H1 (cell line): ENCODE data around the gene ABHD18. TPM values are rescaled to one million over a fixed set of nuclear protein-coding genes. Genes with fewer than 3 reads are reported as not detected.

ENCODE experiments used
- CTCF ChIA-PET: fragments of 300-600 bp; sonication (Branson Sonifier 250); formaldehyde crosslinking; loops from one replicate; lab custom pipeline; 2021; ENCODE audit not compliant: partially characterized antibody; lab: Charles Lee
- POLR2A ChIA-PET: fragments of 300-600 bp; sonication (Branson Sonifier 250); formaldehyde crosslinking; loops from one replicate; lab custom pipeline; 2021; ENCODE audit warnings: inconsistent platforms; ENCODE audit not compliant: partially characterized antibody; lab: Charles Lee
- DNase-seq, 2 experiments: peaks; one replicate each; pipeline versions ENCODE4 v3.0.0 to v3.0.0-alpha.2; 2010 to 2022; ENCODE audit warnings: low spot score in 2 of 2, low read depth in 1 of 2, mixed read lengths in 1 of 2
- FAIRE-seq: peaks from 2 replicates; lab custom pipeline; 2011; peaks lifted over from hg19 to GRCh38; lab: Jason Lieb, UNC
- H2AFZ ChIP-seq: 2 replicates; pipeline ENCODE4 v1.8.1; 2012; ENCODE audit warnings: low read length, inconsistent platforms
- H2AK5ac ChIP-seq: 2 replicates; pipeline ENCODE4 v1.6.1; 2013; ENCODE audit warnings: low read depth, low read length
- H2BK120ac ChIP-seq: replicated peaks from 2 replicates; pipeline ENCODE3; 2013; ENCODE audit warnings: low read depth, low read length, inconsistent platforms
- H2BK12ac ChIP-seq: 2 replicates; pipeline ENCODE4 v1.6.1; 2013; ENCODE audit warnings: low read depth, low read length
- H2BK15ac ChIP-seq: 2 replicates; pipeline ENCODE4 v1.6.1; 2013; ENCODE audit warnings: low read length
- H2BK20ac ChIP-seq: 2 replicates; pipeline ENCODE4 v1.6.1; 2013; ENCODE audit warnings: low read length
- H2BK5ac ChIP-seq: 2 replicates; pipeline ENCODE4 v1.6.1; 2013; ENCODE audit warnings: low read depth, low read length
- H3K14ac ChIP-seq: 2 replicates; pipeline ENCODE4 v1.6.1; 2013; ENCODE audit warnings: inconsistent platforms; ENCODE audit not compliant: insufficient read length
- H3K18ac ChIP-seq: 2 replicates; pipeline ENCODE4 v1.6.1; 2013; ENCODE audit warnings: low read length; ENCODE audit errors: extremely low read depth
- H3K23ac ChIP-seq: 2 replicates; pipeline ENCODE4 v1.6.1; 2013; ENCODE audit warnings: inconsistent platforms; ENCODE audit not compliant: insufficient read length
- H3K23me2 ChIP-seq: 2 replicates; pipeline ENCODE4 v1.6.1; 2013; ENCODE audit warnings: low read depth, low read length
- H3K27ac ChIP-seq: 2 replicates; pipeline ENCODE4 v1.6.1; 2011; ENCODE audit warnings: low read depth, low read length, inconsistent platforms
- H3K27me3 ChIP-seq, 4 experiments: replicated peaks in 1 of 4; 1 replicate in 1 of 4; 2 replicates in 3 of 4; pipeline versions ENCODE4 v1.6.1 to v1.8.1; 2011 to 2013; ENCODE audit warnings: low read length in 3 of 4, mild to moderate bottlenecking in 3 of 4, inconsistent platforms in 2 of 4, mixed read lengths in 2 of 4, moderate library complexity in 1 of 4; ENCODE audit not compliant: control insufficient read depth in 3 of 4, insufficient read depth in 3 of 4; ENCODE audit errors: extremely low read depth in 1 of 4
- H3K36me3 ChIP-seq, 4 experiments: 2 replicates each; pipeline versions ENCODE4 v1.6.1 to v1.8.1; 2011 to 2013; ENCODE audit warnings: mild to moderate bottlenecking in 4 of 4, low read length in 3 of 4, moderate library complexity in 2 of 4, control low read depth in 1 of 4, inconsistent platforms in 1 of 4; ENCODE audit not compliant: insufficient read depth in 4 of 4, control insufficient read depth in 2 of 4
- H3K4ac ChIP-seq: replicated peaks from 2 replicates; pipeline ENCODE3; 2013; ENCODE audit warnings: low read length, low read depth, mixed read lengths, inconsistent platforms; ENCODE audit not compliant: insufficient read length
- H3K4me1 ChIP-seq, 4 experiments: replicated peaks in 1 of 4; 1 replicate in 1 of 4; 2 replicates in 3 of 4; pipeline versions ENCODE4 v1.6.1 to v1.8.1; 2011 to 2013; ENCODE audit warnings: low read length in 3 of 4, inconsistent platforms in 2 of 4, mixed read lengths in 1 of 4; ENCODE audit not compliant: insufficient read depth in 4 of 4, control insufficient read depth in 3 of 4
- H3K4me2 ChIP-seq, 2 experiments: 2 replicates each; pipeline versions ENCODE4 v1.6.1 to v1.8.1; 2011 to 2013; ENCODE audit warnings: low read depth in 2 of 2, low read length in 2 of 2, control low read depth in 1 of 2, inconsistent platforms in 1 of 2, mild to moderate bottlenecking in 1 of 2; ENCODE audit not compliant: insufficient read depth in 1 of 2
- H3K4me3 ChIP-seq, 4 experiments: fragments of 200-600, 300-600 bp in 1 of 4; sonication (generic), shearing (Covaris generic), sonication (Bioruptor Twin) in 1 of 4; 2 replicates each; pipeline versions ENCODE4 v1.5.1 to v1.8.1; 2011 to 2016; ENCODE audit warnings: low read length in 4 of 4, low read depth in 3 of 4, control low read depth in 2 of 4, inconsistent platforms in 2 of 4, mild to moderate bottlenecking in 2 of 4, mixed read lengths in 1 of 4, moderate library complexity in 1 of 4; ENCODE audit not compliant: insufficient read depth in 2 of 4; ENCODE audit errors: extremely low read depth in 1 of 4
- H3K56ac ChIP-seq: replicated peaks from 2 replicates; pipeline ENCODE3; 2013; ENCODE audit warnings: low read depth, mild to moderate bottlenecking, mixed read lengths, low read length, inconsistent platforms; ENCODE audit not compliant: insufficient read length
- H3K79me1 ChIP-seq: 2 replicates; pipeline ENCODE4 v1.6.1; 2013; ENCODE audit warnings: low read depth, low read length, control low read depth
- H3K79me2 ChIP-seq, 2 experiments: 2 replicates each; pipeline versions ENCODE4 v1.6.1 to v1.8.1; 2012 to 2013; ENCODE audit warnings: low read length in 2 of 2, mild to moderate bottlenecking in 2 of 2, inconsistent platforms in 1 of 2; ENCODE audit not compliant: insufficient read depth in 2 of 2, control insufficient read depth in 1 of 2
- H3K9ac ChIP-seq, 4 experiments: replicated peaks in 1 of 4; 1 replicate in 1 of 4; 2 replicates in 3 of 4; pipeline versions ENCODE4 v1.6.1 to v1.8.1; 2011 to 2013; ENCODE audit warnings: low read depth in 3 of 4, low read length in 3 of 4, control low read depth in 2 of 4, mild to moderate bottlenecking in 2 of 4, moderate library complexity in 2 of 4, inconsistent platforms in 1 of 4; ENCODE audit errors: extremely low read depth in 1 of 4
- H3K9me3 ChIP-seq, 2 experiments: 2 replicates each; pipeline versions ENCODE4 v1.6.1 to v1.8.1; 2012 to 2013; ENCODE audit warnings: mild to moderate bottlenecking in 2 of 2, moderate library complexity in 2 of 2, control low read depth in 1 of 2, inconsistent platforms in 1 of 2, low read depth in 1 of 2, low read length in 1 of 2, mixed read lengths in 1 of 2; ENCODE audit not compliant: insufficient read depth in 2 of 2
- H4K20me1 ChIP-seq, 2 experiments: replicated peaks in 1 of 2; 2 replicates each; pipeline versions ENCODE3 to v1.8.1; 2011 to 2013; ENCODE audit warnings: inconsistent platforms in 2 of 2, low read length in 2 of 2, mild to moderate bottlenecking in 1 of 2; ENCODE audit not compliant: insufficient read depth in 2 of 2, control insufficient read depth in 1 of 2
- H4K5ac ChIP-seq: 2 replicates; pipeline ENCODE4 v1.6.1; 2013; ENCODE audit warnings: low read length, low read depth, mixed read lengths, inconsistent platforms; ENCODE audit not compliant: insufficient read length
- H4K8ac ChIP-seq: 2 replicates; pipeline ENCODE4 v1.8.0; 2013; ENCODE audit warnings: mild to moderate bottlenecking, moderate library complexity, low read length, inconsistent platforms; ENCODE audit not compliant: insufficient read depth; ENCODE audit errors: extremely low read depth
- H4K91ac ChIP-seq: replicated peaks from 2 replicates; pipeline ENCODE3; 2013; ENCODE audit warnings: low read length, mixed read lengths, inconsistent platforms; ENCODE audit not compliant: insufficient read length
- ASH2L ChIP-seq: fragments of 200-600, 300-600 bp; sonication (generic); IDR thresholded peaks from one replicate; pipeline ENCODE4 v1.7.1; 2017; ENCODE audit warnings: low read length
- BRCA1 ChIP-seq: IDR thresholded peaks from 2 replicates; pipeline ENCODE4 v1.6.1; 2012; ENCODE audit warnings: low read depth, low read length, improper control_type of control experiment
- CTBP2 ChIP-seq: IDR thresholded peaks from 2 replicates; pipeline ENCODE4 v1.7.0; 2011; ENCODE audit warnings: borderline replicate concordance, mild to moderate bottlenecking, moderate library complexity, mixed read lengths, low read length; ENCODE audit not compliant: insufficient read depth, insufficient read length
- GABPA ChIP-seq: IDR thresholded peaks from 2 replicates; pipeline ENCODE4 v1.6.1; 2011; ENCODE audit warnings: mild to moderate bottlenecking, low read length, moderate library complexity, borderline replicate concordance; ENCODE audit not compliant: insufficient read depth
- NRF1 ChIP-seq: IDR thresholded peaks from 2 replicates; pipeline ENCODE4 v1.6.1; 2011; ENCODE audit warnings: mild to moderate bottlenecking, low read depth, low read length, improper control_type of control experiment
- RAD21 ChIP-seq, 2 experiments: IDR thresholded peaks in 1 of 2; conservative IDR thresholded peaks in 1 of 2; 2 replicates each; pipeline ENCODE4 v1.6.1; 2011; ENCODE audit warnings: low read depth in 2 of 2, low read length in 2 of 2, improper control_type of control experiment in 1 of 2, inconsistent platforms in 1 of 2, mild to moderate bottlenecking in 1 of 2, moderate library complexity in 1 of 2
- SIRT6 ChIP-seq: IDR thresholded peaks from one replicate; pipeline ENCODE4 v1.7.1; 2012; ENCODE audit warnings: low read length, inconsistent platforms
- SRF ChIP-seq: IDR thresholded peaks from 2 replicates; pipeline ENCODE4 v1.6.1; 2011; ENCODE audit warnings: mild to moderate bottlenecking, low read depth, low read length, moderate library complexity
- WGBS, 2 experiments: shearing (Covaris generic) in 1 of 2; methylation state at CpG; one replicate each; pipeline versions ENCODE4 v1.1.6 to v1.1.7; 2013 to 2015; ENCODE audit warnings: low lambda C conversion rate in 2 of 2, mixed read lengths in 2 of 2, inconsistent platforms in 1 of 2, low coverage in 1 of 2, missing lambda C conversion rate in 1 of 2; ENCODE audit not compliant: insufficient replicate concordance in 2 of 2, insufficient coverage in 1 of 2, insufficient read length in 1 of 2; ENCODE audit errors: extremely low coverage in 1 of 2, missing lambda C conversion rate in 1 of 2; 5-methylcytosine and 5-hydroxymethylcytosine counted together
- polyA plus RNA-seq, 7 experiments: library from polyadenylated mRNA; depleted of rRNA in 3 of 7; stranded (reverse) in 5 of 7; unstranded in 2 of 7; fragments of >200 nt in 5 of 7; fragments of 200-250 nt in 2 of 7; gene quantifications; 1 replicate in 5 of 7; 2 replicates in 1 of 7; 4 replicates in 1 of 7; pipeline versions ENCODE4 v1.2.1 to v1.2.3, GENCODE V29; 2011 to 2013; ENCODE audit warnings: missing spikeins in 2 of 7, mixed read lengths in 2 of 7
- total RNA-seq: library from RNA; stranded (reverse); fragmentation: NEBNext Ultra II Directional; extraction: Animal tissue kit (Norgen Biotek cat#: 25700); gene quantifications from 2 replicates; pipeline ENCODE4 v1.2.1, GENCODE V29; 2021
- TF ChIP-seq, protein P1 (sequence below), 3 experiments: IDR thresholded peaks; 1 replicate in 2 of 3; 2 replicates in 1 of 3; pipeline versions ENCODE4 v1.5.1 to v1.6.1; 2011; ENCODE audit warnings: low read length in 3 of 3, mild to moderate bottlenecking in 3 of 3, inconsistent platforms in 2 of 3, low read depth in 1 of 3, moderate library complexity in 1 of 3; ENCODE audit not compliant: insufficient read depth in 1 of 3; ENCODE audit errors: control extremely low read depth in 1 of 3

Gene ABHD18
- total and polyA plus RNA-seq, 2 of the 8 experiments (the other 6 are each of a cell fraction or from before 2014, with no cell fraction given): 2.7 to 17.0 TPM

DNA sequence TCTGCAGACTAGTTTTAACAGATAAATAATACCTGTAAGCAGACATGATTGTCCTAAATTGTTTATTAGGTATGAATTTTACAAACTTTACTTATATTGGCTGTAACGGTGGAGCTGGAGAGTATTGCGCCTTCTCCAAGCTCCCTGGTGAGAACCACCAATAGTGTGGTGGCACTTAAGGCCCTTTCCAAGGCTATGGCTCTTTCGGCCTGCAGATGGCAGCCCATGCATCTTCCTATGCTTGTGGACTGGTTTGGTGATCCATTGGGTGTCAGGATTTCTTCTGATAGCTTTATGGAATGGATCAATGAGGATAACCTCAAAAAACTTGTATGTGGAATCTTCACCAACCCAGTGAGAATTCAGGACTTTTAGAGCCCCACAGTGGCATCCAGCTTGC, 103.7 kb downstream of the ABHD18 start:
- H4K5ac ChIP-seq: no peak overlapping the region
- no peak overlapping the region for H3K27ac ChIP-seq
- no peak for TF ChIP-seq SRF
- TF ChIP-seq, protein P1, sequence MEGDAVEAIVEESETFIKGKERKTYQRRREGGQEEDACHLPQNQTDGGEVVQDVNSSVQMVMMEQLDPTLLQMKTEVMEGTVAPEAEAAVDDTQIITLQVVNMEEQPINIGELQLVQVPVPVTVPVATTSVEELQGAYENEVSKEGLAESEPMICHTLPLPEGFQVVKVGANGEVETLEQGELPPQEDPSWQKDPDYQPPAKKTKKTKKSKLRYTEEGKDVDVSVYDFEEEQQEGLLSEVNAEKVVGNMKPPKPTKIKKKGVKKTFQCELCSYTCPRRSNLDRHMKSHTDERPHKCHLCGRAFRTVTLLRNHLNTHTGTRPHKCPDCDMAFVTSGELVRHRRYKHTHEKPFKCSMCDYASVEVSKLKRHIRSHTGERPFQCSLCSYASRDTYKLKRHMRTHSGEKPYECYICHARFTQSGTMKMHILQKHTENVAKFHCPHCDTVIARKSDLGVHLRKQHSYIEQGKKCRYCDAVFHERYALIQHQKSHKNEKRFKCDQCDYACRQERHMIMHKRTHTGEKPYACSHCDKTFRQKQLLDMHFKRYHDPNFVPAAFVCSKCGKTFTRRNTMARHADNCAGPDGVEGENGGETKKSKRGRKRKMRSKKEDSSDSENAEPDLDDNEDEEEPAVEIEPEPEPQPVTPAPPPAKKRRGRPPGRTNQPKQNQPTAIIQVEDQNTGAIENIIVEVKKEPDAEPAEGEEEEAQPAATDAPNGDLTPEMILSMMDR (IDR thresholded peaks at IDR 0.05; ENCODE audit: control extremely low read depth in 1 of 3, insufficient read depth in 1 of 3, low read depth in 1 of 3, low read length in 3 of 3): peak; percentile 51 to 69 (median 68)
- TF ChIP-seq ASH2L: no peak
- TF ChIP-seq NRF1: no peak
- no peak for TF ChIP-seq BRCA1
- no peak for TF ChIP-seq GABPA
- no peak for TF ChIP-seq CTBP2
- TF ChIP-seq SIRT6: no peak
- TF ChIP-seq RAD21 (IDR thresholded peaks at IDR 0.05 in 1 of 2, conservative IDR thresholded peaks at IDR 0.05 in 1 of 2; ENCODE audit: low read depth in 2 of 2, low read length in 2 of 2): peak; percentile 44 to 53
- peaks cover 13 to 85% of the 10 kb centered on the region in 2 experiments for H3K79me2 ChIP-seq
- H2AFZ ChIP-seq: no peak overlapping the region
- peaks cover 2 to 3% of the 10 kb centered on the region in 2 experiments for H4K20me1 ChIP-seq
- 82% methylated on average over 3 of the region's 3 CpGs; no CpG with 5 or more reads in 1 of the 2 experiments for WGBS, 2 experiments
- ChIA-PET POLR2A (interaction anchor here (0.9 to 2.3 kb wide), 4 partner anchors 8 to 218 kb away, joined by 3 to 8 read pairs (median 4); partner anchors contain the start of gene LARP1B), CTCF (interaction anchor here (0.6 to 3.4 kb wide), 26 partner anchors 11 to 237 kb away, joined by 3 to 15 read pairs (median 4); partner anchors contain the start of genes ABHD18 and MFSD8)
- no peak overlapping the region for H2BK5ac ChIP-seq
- no peak overlapping the region for H2BK20ac ChIP-seq
- H3K9ac ChIP-seq: no peak overlapping the region
- FAIRE-seq: peak; percentile 75
- H3K4me2 ChIP-seq: no peak overlapping the region
- H3K18ac ChIP-seq: no peak overlapping the region
- H2BK15ac ChIP-seq: no peak overlapping the region
- no peak overlapping the region for H3K23ac ChIP-seq
- H3K56ac ChIP-seq: no peak overlapping the region
- H4K91ac ChIP-seq: no peak overlapping the region
- no peak overlapping the region for H3K4ac ChIP-seq
- H2BK120ac ChIP-seq: no peak overlapping the region
- H2AK5ac ChIP-seq: no peak overlapping the region
- no peak overlapping the region for H3K14ac ChIP-seq
- no peak overlapping the region for H2BK12ac ChIP-seq
- peak in 1 of 2 experiments; percentile 47 for DNase-seq
- H3K36me3 ChIP-seq: no peaks in the 10 kb centered on the region
- H3K23me2 ChIP-seq: no peaks in the 10 kb centered on the region
- no peaks in the 10 kb centered on the region; a peak in 1 of 7 replicates for H3K4me1 ChIP-seq
- H3K27me3 ChIP-seq: no peaks in the 10 kb centered on the region
- no peak overlapping the region for H4K8ac ChIP-seq
- H3K4me3 ChIP-seq: no peak overlapping the region
- no peaks in the 10 kb centered on the region for H3K79me1 ChIP-seq
- no peaks in the 10 kb centered on the region for H3K9me3 ChIP-seq
